Daoy (cell line): ENCODE data around the gene TSSK1B. TPM values are rescaled to one million over a fixed set of nuclear protein-coding genes. Genes with fewer than 3 reads are reported as not detected.
"Not testable (repeated sequence)": the region's sequence is repeated elsewhere in the genome, so short reads cannot be mapped to it uniquely, and the experiment has no call there.

Source experiments
- DNase-seq: peaks from one replicate; pipeline ENCODE4 v3.0.0-alpha.2; 2015; ENCODE audit warnings: low read depth
- total RNA-seq: library from RNA; depleted of rRNA; stranded (reverse); fragments of >200 nt; shearing (Covaris generic); gene quantifications from 2 replicates; pipeline ENCODE4 v1.2.3, GENCODE V29; 2014; rRNA removed

Gene TSSK1B
- total RNA-seq = not detected in 2 replicates

GRCh38 chr5:113434889-113435288 is at the start of gene TSSK1B:
TSS of gene TSSK1B (minus strand) at chr5:113434989. CDS start at chr5:113434839, 150 bp downstream.
- no peak for DNase-seq

DNA sequence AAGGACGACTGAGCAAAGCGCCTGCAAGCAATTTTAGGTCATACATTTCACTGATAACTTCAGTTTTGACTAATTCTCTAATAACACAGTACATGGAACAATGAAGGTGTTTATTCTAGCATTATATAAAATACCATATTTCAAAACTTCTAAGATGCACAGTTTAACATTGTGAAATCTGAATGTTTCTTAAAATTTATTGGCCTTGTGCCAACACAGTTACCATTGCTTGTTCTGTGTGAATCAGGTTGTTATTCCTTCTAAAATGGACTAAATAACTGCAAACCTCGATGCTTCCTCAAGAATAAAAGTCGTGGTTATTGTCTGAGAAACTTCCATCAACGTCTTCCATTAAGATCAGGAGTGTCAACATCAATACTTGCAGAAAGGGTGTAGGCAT is 45.5 kb upstream of the TSSK1B start:
- no peak for DNase-seq

DNA sequence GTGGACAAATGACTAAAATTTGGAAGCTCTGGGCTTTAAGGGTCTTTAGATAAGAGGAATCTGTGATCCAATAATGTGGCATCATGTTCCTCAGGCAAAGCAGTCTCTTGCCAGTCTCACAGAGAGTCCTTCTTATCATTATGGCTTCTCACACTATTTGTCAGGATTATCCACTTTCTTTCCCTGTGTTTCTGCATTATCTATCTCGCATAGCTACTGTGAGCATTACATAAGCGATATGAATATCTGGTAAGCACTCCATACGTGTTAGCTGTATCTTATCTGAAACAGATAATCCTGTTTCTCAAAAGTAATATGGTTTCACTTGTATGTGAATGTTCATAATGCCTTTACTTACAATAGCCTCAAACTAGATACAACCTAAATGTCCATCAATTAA is 43.9 kb upstream of the TSSK1B start:
- DNase-seq = no peak

DNA sequence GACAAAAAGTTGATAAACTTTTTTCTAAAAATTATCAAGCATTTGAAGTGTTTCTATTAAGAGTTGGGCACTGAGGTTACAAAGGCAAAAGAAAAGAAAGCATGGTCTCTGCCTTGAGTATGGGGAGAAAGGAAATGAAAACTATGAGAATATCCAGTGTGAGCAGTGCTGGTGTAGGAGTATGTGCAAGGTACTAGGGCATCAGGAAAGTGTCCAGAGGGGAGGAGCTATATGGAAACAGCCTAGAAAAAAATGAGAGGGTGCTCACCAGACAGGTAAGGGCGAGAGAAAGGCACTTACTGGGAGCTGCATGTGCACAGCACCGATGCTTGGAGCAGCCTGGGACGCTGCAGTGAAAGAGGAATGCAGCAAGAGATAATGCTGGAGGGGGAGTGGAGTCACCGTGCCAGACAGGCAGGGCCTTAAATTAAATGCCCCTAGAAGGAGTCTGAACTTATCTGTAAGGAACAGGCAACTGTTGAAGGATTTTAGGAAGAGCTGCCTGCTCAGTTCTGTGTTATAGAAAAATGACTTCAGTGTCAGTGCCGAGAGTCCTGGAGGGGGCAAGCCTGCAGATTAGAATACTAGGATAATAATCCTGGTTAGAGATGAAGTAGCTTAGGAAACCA is 39.4 kb upstream of the TSSK1B start:
- DNase-seq = no peak

DNA sequence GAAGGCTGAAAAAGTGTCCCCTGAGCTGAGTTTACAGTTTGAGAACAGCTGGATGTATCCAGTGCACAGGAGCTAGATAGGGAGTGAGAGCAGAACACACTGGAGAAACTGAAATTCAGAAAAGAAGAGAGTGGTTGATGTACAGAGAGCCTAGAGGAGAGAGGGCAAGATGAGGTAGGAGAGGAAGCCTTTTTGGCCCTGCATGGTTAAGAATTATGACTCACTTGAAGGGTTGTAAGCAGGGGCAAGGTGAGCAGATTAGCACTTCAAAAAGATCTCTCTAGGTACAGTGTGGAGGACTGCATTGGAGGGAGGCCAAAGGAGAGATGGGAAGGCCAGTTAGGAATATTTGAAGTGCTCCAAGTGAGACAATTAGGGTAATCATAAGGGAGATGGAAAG is 28.2 kb upstream of the TSSK1B start:
- DNase-seq = no peak

- DNase-seq = not testable (repeated sequence)
Observed at GRCh38 chr5:113457106-113457505, 22.3 kb upstream of the TSSK1B start.

GRCh38 chr5:113452941-113453340 is 18.2 kb upstream of the TSSK1B start:
- no peak for DNase-seq

DNA sequence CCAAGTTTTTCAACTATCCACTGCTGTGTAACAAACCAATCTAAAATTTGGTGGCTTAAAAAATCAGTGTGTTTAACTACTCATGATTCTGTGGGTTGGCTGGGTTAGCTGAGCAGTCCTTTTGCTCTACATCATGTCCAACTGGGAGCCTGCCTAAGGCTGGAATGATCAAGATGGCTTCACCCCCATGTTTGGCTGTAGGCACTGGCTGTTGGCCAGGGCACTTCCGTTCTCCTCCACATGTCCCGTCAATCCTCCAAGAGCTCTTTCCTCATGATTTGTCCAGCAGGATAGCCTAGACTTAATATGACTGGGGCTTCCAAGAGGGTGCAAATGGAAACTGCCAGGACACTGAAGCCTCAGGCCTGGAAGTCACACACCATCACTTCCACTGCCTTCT is 17.0 kb upstream of the TSSK1B start:
- no peak for DNase-seq

- DNase-seq = no peak
Observed at GRCh38 chr5:113450929-113451328, 16.1 kb upstream of the TSSK1B start.

GRCh38 chr5:113450462-113450861 is 15.7 kb upstream of the TSSK1B start:
- no peak for DNase-seq

GRCh38 chr5:113448252-113448651 is 13.5 kb upstream of the TSSK1B start:
- DNase-seq = no peak

GRCh38 chr5:113447498-113448050 is 12.8 kb upstream of the TSSK1B start:
- DNase-seq = peak; percentile 23

GRCh38 chr5:113446358-113446927 is 11.7 kb upstream of the TSSK1B start:
- no peak for DNase-seq

GRCh38 chr5:113437111-113437510 is 2.3 kb upstream of the TSSK1B start:
- no peak for DNase-seq

GRCh38 chr5:113435575-113435974 is 786 bp upstream of the TSSK1B start:
- DNase-seq = no peak

GRCh38 chr5:113433862-113434612 is 752 bp downstream of the TSSK1B start:
- no peak for DNase-seq

DNA sequence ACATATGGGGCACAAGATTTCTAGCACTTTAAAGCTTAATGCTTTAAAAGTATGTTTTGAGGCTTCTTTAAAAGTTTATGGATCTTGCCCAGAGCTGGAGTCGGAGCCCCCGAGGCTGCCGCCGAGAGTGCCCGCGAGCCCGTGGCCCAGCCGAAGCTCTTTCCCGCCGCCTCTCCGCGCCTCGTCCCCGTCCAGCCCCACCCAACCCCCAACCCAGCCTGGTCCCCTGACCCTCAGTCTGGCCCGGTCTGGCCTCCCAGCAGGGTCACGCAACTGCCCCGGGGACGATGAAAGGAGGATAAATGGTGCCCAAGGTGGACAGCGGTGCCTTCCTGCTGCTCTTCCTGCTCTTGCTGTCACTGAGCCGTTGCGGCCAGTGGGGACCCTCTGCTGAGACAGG is 1.7 kb downstream of the TSSK1B start:
- no peak for DNase-seq

DNA sequence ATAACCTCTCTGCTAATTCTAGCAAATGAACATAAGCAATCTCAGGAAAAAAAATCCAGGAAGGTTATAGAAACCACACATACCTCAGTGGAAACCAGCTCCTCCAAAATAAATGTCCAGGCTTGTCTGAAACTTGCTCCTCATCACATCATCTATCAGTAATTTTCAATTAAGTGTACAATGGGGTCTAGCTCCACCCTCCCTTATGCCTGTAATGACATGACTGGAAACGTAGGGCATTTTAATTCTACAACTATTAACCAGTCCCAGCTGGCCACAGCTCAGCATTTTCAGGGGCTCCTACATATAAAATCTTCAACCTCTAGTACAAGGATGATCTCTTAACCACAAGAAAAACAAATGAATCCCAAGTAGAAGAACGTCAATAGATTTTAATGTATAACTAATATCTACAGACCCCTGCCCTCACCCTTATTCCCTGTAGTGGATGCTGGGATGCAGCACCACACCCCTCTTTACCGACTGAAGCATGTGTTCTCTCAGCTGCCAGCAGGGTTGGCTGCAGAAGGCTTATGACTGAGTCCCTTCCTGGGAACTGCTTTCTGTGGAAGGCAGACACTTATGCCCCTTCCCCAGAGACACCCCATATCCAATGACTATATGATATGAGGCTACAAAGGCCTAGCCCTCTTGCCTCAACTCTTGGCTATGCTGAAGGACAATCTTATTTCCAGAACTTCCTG is 6.8 kb downstream of the TSSK1B start:
- DNase-seq = no peak

DNA sequence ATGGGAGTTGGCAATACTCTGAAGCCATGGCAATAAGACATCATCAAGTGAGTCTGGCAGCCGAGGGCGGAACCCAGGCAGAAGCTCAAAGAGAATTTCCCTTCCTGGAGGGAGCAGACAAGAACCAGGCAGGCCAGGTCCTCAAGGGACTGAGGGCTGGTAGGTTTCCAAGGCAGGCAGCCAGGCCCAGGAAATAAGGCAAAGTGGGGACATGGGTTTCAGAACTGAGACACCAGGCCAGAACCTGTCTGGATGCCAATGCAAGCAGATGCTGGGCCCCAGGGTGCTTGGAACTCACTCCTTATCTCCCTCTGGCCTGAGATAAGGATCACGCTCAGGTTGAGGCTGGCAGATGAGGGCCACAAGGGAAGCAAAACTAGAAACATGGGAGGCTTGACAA is 8.9 kb downstream of the TSSK1B start:
- no peak for DNase-seq

DNA sequence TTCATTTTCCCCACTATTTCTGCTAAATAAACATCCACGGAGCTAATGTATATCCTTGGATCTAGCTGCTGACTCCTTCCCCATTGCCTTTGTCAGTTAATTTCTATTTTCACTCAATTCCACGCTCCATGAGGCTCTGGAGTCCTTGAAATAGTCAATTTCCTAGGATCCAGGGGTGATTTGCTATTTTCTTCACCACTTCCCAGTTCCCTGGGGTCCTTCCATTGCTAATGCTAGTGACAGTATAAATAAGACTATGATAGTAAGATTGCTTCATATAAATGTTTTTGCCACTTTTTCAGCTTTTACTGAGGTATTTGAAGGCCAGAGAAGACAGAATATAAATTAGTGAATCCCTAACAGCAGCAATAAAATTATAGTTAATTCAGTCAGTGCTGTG is 13.1 kb downstream of the TSSK1B start:
- DNase-seq = no peak

GRCh38 chr5:113405530-113405929 is 29.3 kb downstream of the TSSK1B start:
- DNase-seq = no peak

GRCh38 chr5:113404269-113404668 is 30.5 kb downstream of the TSSK1B start:
- no peak for DNase-seq
